GM13976 (cell line): ENCODE results near the gene TMA7.

Experiments used
- DNase-seq: peaks from one replicate; pipeline ENCODE4 v3.0.0; 2012; ENCODE audit warnings: low spot score
- CTCF ChIP-seq: IDR thresholded peaks from 2 replicates; pipeline ENCODE4 v1.5.1; 2012; ENCODE audit warnings: borderline replicate concordance, mild to moderate bottlenecking; ENCODE audit not compliant: insufficient read depth; ENCODE audit errors: extremely low read depth, missing control alignments, control extremely low read depth
- in situ Hi-C: fragments of 300-500 bp; cut with MboI; formaldehyde crosslinking; loops from one replicate; pipeline ENCODE4 v1.12.0; 2022; ENCODE audit warnings: low sequenced_read_pairs, mixed read lengths, inconsistent platforms; ENCODE audit not compliant: unreplicated experiment

The TMA7 gene

GRCh38 chr3:48420561-48420960 is 19.5 kb upstream of the TMA7 start:
- no peak for DNase-seq
- in situ Hi-C loops, result no loop called here
- TF ChIP-seq CTCF, result no peak

GRCh38 chr3:48422272-48422671 is 17.8 kb upstream of the TMA7 start:
- no peak for DNase-seq
- in situ Hi-C loops, result no loop called here
- no peak for TF ChIP-seq CTCF

GRCh38 chr3:48422681-48423080 is 17.4 kb upstream of the TMA7 start:
- no peak for DNase-seq
- no peak for TF ChIP-seq CTCF
- in situ Hi-C loops, result no loop called here

GRCh38 chr3:48423241-48423882 is 16.7 kb upstream of the TMA7 start:
- no peak for TF ChIP-seq CTCF
- DNase-seq, result no peak
- in situ Hi-C loops, result no loop called here

GRCh38 chr3:48423883-48424695 is 16.0 kb upstream of the TMA7 start:
- no peak for TF ChIP-seq CTCF
- in situ Hi-C loops, result no loop called here
- DNase-seq, result no peak

GRCh38 chr3:48425281-48425812 is 14.7 kb upstream of the TMA7 start:
- no peak for TF ChIP-seq CTCF
- DNase-seq, result no peak
- in situ Hi-C loops, result no loop called here
